Sciatic nerve (tissue), 2 donors: ENCODE data around the gene COL7A1. TPM values are rescaled to one million over a fixed set of nuclear protein-coding genes. Genes with fewer than 3 reads are reported as not detected.
"Not testable (repeated sequence)": the region's sequence is repeated elsewhere in the genome, so short reads cannot be mapped to it uniquely, and the experiment has no call there.

Experiments
- ATAC-seq: fragments of 200-7000 bp; cut with Tn5 transposase; one replicate; pipeline ENCODE4 v1.9.1; 2020; ENCODE audit warnings: mild to moderate bottlenecking, moderate library complexity
- DNase-seq: peaks from one replicate; pipeline ENCODE4 v3.0.0-alpha.2; 2020; ENCODE audit warnings: low spot score
- intact Hi-C: fragments of 100-400 bp; cut with DNase I; formaldehyde crosslinking; loops from one replicate; pipeline ENCODE4 v1.14.2; 2022
- total RNA-seq: library from RNA; stranded (reverse); fragmentation: NEBNext Ultra II Directional; extraction: Animal tissue kit (Norgen Biotek cat#: 25700); gene quantifications from one replicate; pipeline ENCODE4 v1.2.1, GENCODE V29; 2021
- donor health status: DM: no; HTN: no; CAD: no.
- donor health status: DM: no; HTN: no; CAD: no.

Gene COL7A1
- total RNA-seq, 1 donor from 2014 or later, result 8.7 TPM

- no peak for DNase-seq
- intact Hi-C loops, result loop anchor here (10.0 kb wide), 1 partner anchor 159 kb away; no protein-coding TSS in a partner anchor
- no peak for ATAC-seq
These were observed 41.0 kb downstream of the COL7A1 start for GRCh38 chr3:48553886-48554845.

- DNase-seq (no peak), ATAC-seq (no peak)
- intact Hi-C loops, result loop anchor here (10.0 kb wide), 1 partner anchor 159 kb away; no protein-coding TSS in a partner anchor
These were observed 41.8 kb downstream of the COL7A1 start for GRCh38 chr3:48553361-48553760.

- intact Hi-C loops, result loop anchor here (10.0 kb wide), 1 partner anchor 158 kb away; no protein-coding TSS in a partner anchor
- no peak for DNase-seq
- no peak for ATAC-seq
These were observed 42.8 kb downstream of the COL7A1 start for GRCh38 chr3:48552111-48552951.

GRCh38 chr3:48551651-48552050, 43.5 kb downstream of the COL7A1 start:
- ATAC-seq, DNase-seq: not testable (repeated sequence)
- intact Hi-C loops, result loop anchor here (10.0 kb wide), 1 partner anchor 157 kb away; no protein-coding TSS in a partner anchor

- ATAC-seq (peak; percentile 94), DNase-seq (peak; percentile 94)
- intact Hi-C loops, result loop anchor here (5.0 kb wide), 1 partner anchor 87 kb away; no protein-coding TSS in a partner anchor
These were observed 46.1 kb downstream of the COL7A1 start for GRCh38 chr3:48548729-48549705.

- intact Hi-C loops, result loop anchor here (5.0 kb wide), 1 partner anchor 86 kb away; no protein-coding TSS in a partner anchor
- ATAC-seq (no peak), DNase-seq (no peak)
These were observed 47.0 kb downstream of the COL7A1 start for GRCh38 chr3:48548126-48548525.

- intact Hi-C loops, result loop anchor here (5.0 kb wide), 1 partner anchor 84 kb away; no protein-coding TSS in a partner anchor
- DNase-seq, result no peak
- ATAC-seq, result no peak
These were observed 48.8 kb downstream of the COL7A1 start for GRCh38 chr3:48546203-48546829.

GRCh38 chr3:48544141-48544540, 51.0 kb downstream of the COL7A1 start:
- ATAC-seq, result no peak
- intact Hi-C loops, result no loop called here
- no peak for DNase-seq

- DNase-seq (no peak), ATAC-seq (peak; percentile 80)
- intact Hi-C loops, result no loop called here
These were observed 51.8 kb downstream of the COL7A1 start for GRCh38 chr3:48543271-48543866.

GRCh38 chr3:48538451-48538850, 56.7 kb downstream of the COL7A1 start:
- DNase-seq, result no peak
- ATAC-seq, result no peak
- intact Hi-C loops, result no loop called here

- intact Hi-C loops, result no loop called here
- ATAC-seq, result no peak
- no peak for DNase-seq
These were observed 58.3 kb downstream of the COL7A1 start for GRCh38 chr3:48536785-48537184.

GRCh38 chr3:48536116-48536515, 59.0 kb downstream of the COL7A1 start:
- DNase-seq (no peak), ATAC-seq (no peak)
- intact Hi-C loops, result no loop called here

- intact Hi-C loops, result no loop called here
- DNase-seq (no peak), ATAC-seq (no peak)
These were observed 59.6 kb downstream of the COL7A1 start for GRCh38 chr3:48535578-48535977.

GRCh38 chr3:48532977-48533337, 62.2 kb downstream of the COL7A1 start:
- DNase-seq (no peak), ATAC-seq (no peak)
- intact Hi-C loops, result loop anchor here (2.0 kb wide), 1 partner anchor 60 kb away; no protein-coding TSS in a partner anchor

GRCh38 chr3:48532271-48532976, 62.7 kb downstream of the COL7A1 start:
- no peak for DNase-seq
- ATAC-seq, result no peak
- intact Hi-C loops, result loop anchor here (2.0 kb wide), 1 partner anchor 60 kb away; no protein-coding TSS in a partner anchor

- DNase-seq, ATAC-seq, intact Hi-C loops: not testable (repeated sequence)
These were observed 64.4 kb downstream of the COL7A1 start for GRCh38 chr3:48530701-48531100.

GRCh38 chr3:48528754-48529153, 66.4 kb downstream of the COL7A1 start:
- ATAC-seq (peak; percentile 26), DNase-seq (no peak)
- intact Hi-C loops, result no loop called here
